ENCODE data around the gene RBKS. TPM values are rescaled to one million over a fixed set of nuclear protein-coding genes. Genes with fewer than 3 reads are reported as not detected.
"Not testable (repeated sequence)": the region's sequence is repeated elsewhere in the genome, so short reads cannot be mapped to it uniquely, and the experiment has no call there.

Gene RBKS
- total and polyA plus RNA-seq, 4 donors, result 0.90 to 6.5 (median 4.6) TPM

- DNase-seq (no peak), ATAC-seq (ENCODE audit: low FRiP score) (no peak)
- no peak overlapping the region for H3K27ac ChIP-seq (ENCODE audit: low read depth in 1 of 2, low read length in 2 of 2)
- WGBS, 2 donors, result 95% methylated on average over 3 of the region's 3 CpGs
- intact Hi-C loops (cut with DNase I), result no loop called here
- H3K4me3 ChIP-seq (ENCODE audit: low read length in 2 of 2), result no peak overlapping the region
- H3K27me3 ChIP-seq (ENCODE audit: control insufficient read depth in 1 of 2, insufficient read depth in 2 of 2, low read length in 1 of 2), result no peaks in the 10 kb centered on the region
- no peaks in the 10 kb centered on the region for H3K36me3 ChIP-seq (ENCODE audit: control insufficient read depth in 1 of 2, insufficient read depth in 2 of 2, low read length in 1 of 2)
- H3K4me1 ChIP-seq (ENCODE audit: control insufficient read depth in 1 of 2, insufficient read depth in 2 of 2, low read length in 2 of 2), result no peaks in the 10 kb centered on the region
- H3K9me3 ChIP-seq (ENCODE audit: control insufficient read depth, low read length), result no peaks in the 10 kb centered on the region
Measured at GRCh38 chr2:27871802-27872201, 18.4 kb downstream of the RBKS start.

- DNase-seq, result no peak
- Histone ChIP-seq H3K9me3 (ENCODE audit: control insufficient read depth, low read length) (no peaks in the 10 kb centered on the region), H3K4me1 (ENCODE audit: control insufficient read depth in 1 of 2, insufficient read depth in 2 of 2, low read length in 2 of 2) (no peaks in the 10 kb centered on the region), H3K27me3 (ENCODE audit: control insufficient read depth in 1 of 2, insufficient read depth in 2 of 2, low read length in 1 of 2) (no peaks in the 10 kb centered on the region), H3K36me3 (ENCODE audit: control insufficient read depth in 1 of 2, insufficient read depth in 2 of 2, low read length in 1 of 2) (no peaks in the 10 kb centered on the region), H3K4me3 (ENCODE audit: low read length in 2 of 2) (no peak overlapping the region), H3K27ac (ENCODE audit: low read depth in 1 of 2, low read length in 2 of 2) (no peak overlapping the region)
- WGBS, 2 donors, result 95 to 98% methylated on average over 3 of the region's 3 CpGs
- intact Hi-C loops (cut with DNase I), result no loop called here
- no peak for ATAC-seq (ENCODE audit: low FRiP score)
Measured at GRCh38 chr2:27870724-27871123, 19.5 kb downstream of the RBKS start.

GRCh38 chr2:27869763-27870162, 20.4 kb downstream of the RBKS start:
- Histone ChIP-seq H3K27me3 (ENCODE audit: control insufficient read depth in 1 of 2, insufficient read depth in 2 of 2, low read length in 1 of 2) (no peaks in the 10 kb centered on the region), H3K27ac (ENCODE audit: low read depth in 1 of 2, low read length in 2 of 2) (no peak overlapping the region), H3K9me3 (ENCODE audit: control insufficient read depth, low read length) (no peaks in the 10 kb centered on the region), H3K36me3 (ENCODE audit: control insufficient read depth in 1 of 2, insufficient read depth in 2 of 2, low read length in 1 of 2) (no peaks in the 10 kb centered on the region), H3K4me1 (ENCODE audit: control insufficient read depth in 1 of 2, insufficient read depth in 2 of 2, low read length in 2 of 2) (no peaks in the 10 kb centered on the region), H3K4me3 (ENCODE audit: low read length in 2 of 2) (no peak overlapping the region)
- DNase-seq (no peak), ATAC-seq (ENCODE audit: low FRiP score) (no peak)
- WGBS, 2 donors, result 88 to 89% methylated on average over 6 of the region's 6 CpGs
- intact Hi-C loops (cut with DNase I), result no loop called here

GRCh38 chr2:27866237-27866636, 23.9 kb downstream of the RBKS start:
- WGBS, 2 donors, result 77 to 85% methylated on average over 1 of the region's 1 CpG
- no peak for ATAC-seq (ENCODE audit: low FRiP score)
- Histone ChIP-seq H3K36me3 (ENCODE audit: control insufficient read depth in 1 of 2, insufficient read depth in 2 of 2, low read length in 1 of 2) (no peaks in the 10 kb centered on the region), H3K4me3 (ENCODE audit: low read length in 2 of 2) (no peak overlapping the region), H3K4me1 (ENCODE audit: control insufficient read depth in 1 of 2, insufficient read depth in 2 of 2, low read length in 2 of 2) (no peaks in the 10 kb centered on the region), H3K27ac (ENCODE audit: low read depth in 1 of 2, low read length in 2 of 2) (no peak overlapping the region), H3K27me3 (ENCODE audit: control insufficient read depth in 1 of 2, insufficient read depth in 2 of 2, low read length in 1 of 2) (no peaks in the 10 kb centered on the region), H3K9me3 (ENCODE audit: control insufficient read depth, low read length) (no peaks in the 10 kb centered on the region)
- DNase-seq, result no peak
- intact Hi-C loops (cut with DNase I), result no loop called here

GRCh38 chr2:27863955-27864354, 26.2 kb downstream of the RBKS start:
- H3K4me3 ChIP-seq (ENCODE audit: low read length in 2 of 2); intact Hi-C loops (cut with DNase I); H3K27ac ChIP-seq (ENCODE audit: low read depth in 1 of 2, low read length in 2 of 2); ATAC-seq (ENCODE audit: low FRiP score); H3K4me1 ChIP-seq (ENCODE audit: control insufficient read depth in 1 of 2, insufficient read depth in 2 of 2, low read length in 2 of 2); H3K9me3 ChIP-seq (ENCODE audit: control insufficient read depth, low read length); DNase-seq; H3K27me3 ChIP-seq (ENCODE audit: control insufficient read depth in 1 of 2, insufficient read depth in 2 of 2, low read length in 1 of 2); H3K36me3 ChIP-seq (ENCODE audit: control insufficient read depth in 1 of 2, insufficient read depth in 2 of 2, low read length in 1 of 2): not testable (repeated sequence)
- WGBS, 2 donors, result 96% methylated on average over 5 of the region's 5 CpGs

GRCh38 chr2:27863146-27863545, 27.0 kb downstream of the RBKS start:
- WGBS, 2 donors, result 77% methylated on average over 1 of the region's 1 CpG

GRCh38 chr2:27860111-27860510, 30.1 kb downstream of the RBKS start:
- ATAC-seq (ENCODE audit: low FRiP score) (no peak), DNase-seq (no peak)
- no peak overlapping the region for H3K27ac ChIP-seq (ENCODE audit: low read depth in 1 of 2, low read length in 2 of 2)
- H3K4me3 ChIP-seq (ENCODE audit: low read length in 2 of 2), result no peak overlapping the region
- H3K36me3 ChIP-seq (ENCODE audit: control insufficient read depth in 1 of 2, insufficient read depth in 2 of 2, low read length in 1 of 2), result no peaks in the 10 kb centered on the region
- H3K9me3 ChIP-seq (ENCODE audit: control insufficient read depth, low read length), result no peaks in the 10 kb centered on the region
- H3K4me1 ChIP-seq (ENCODE audit: control insufficient read depth in 1 of 2, insufficient read depth in 2 of 2, low read length in 2 of 2), result peaks cover 0 to 5% of the 10 kb centered on the region in 2 donors
- H3K27me3 ChIP-seq (ENCODE audit: control insufficient read depth in 1 of 2, insufficient read depth in 2 of 2, low read length in 1 of 2), result no peaks in the 10 kb centered on the region
- intact Hi-C loops (cut with DNase I), result no loop called here

More at GRCh38 chr2:27863146-27863545, 27.0 kb downstream of the RBKS start:
- no peak overlapping the region for H3K27ac ChIP-seq (ENCODE audit: low read depth in 1 of 2, low read length in 2 of 2)
- ATAC-seq (ENCODE audit: low FRiP score), result no peak
- DNase-seq, result no peak
- H3K27me3 ChIP-seq (ENCODE audit: control insufficient read depth in 1 of 2, insufficient read depth in 2 of 2, low read length in 1 of 2), result no peaks in the 10 kb centered on the region
- H3K4me1 ChIP-seq (ENCODE audit: control insufficient read depth in 1 of 2, insufficient read depth in 2 of 2, low read length in 2 of 2), result no peaks in the 10 kb centered on the region
- no peak overlapping the region for H3K4me3 ChIP-seq (ENCODE audit: low read length in 2 of 2)
- no peaks in the 10 kb centered on the region for H3K9me3 ChIP-seq (ENCODE audit: control insufficient read depth, low read length)
- no peaks in the 10 kb centered on the region for H3K36me3 ChIP-seq (ENCODE audit: control insufficient read depth in 1 of 2, insufficient read depth in 2 of 2, low read length in 1 of 2)
- intact Hi-C loops (cut with DNase I), result no loop called here

GRCh38 chr2:27857417-27858172, 32.6 kb downstream of the RBKS start:
- WGBS, 2 donors, result 97 to 98% methylated on average over 4 of the region's 4 CpGs
- Histone ChIP-seq H3K27ac (ENCODE audit: low read depth in 1 of 2, low read length in 2 of 2) (no peak overlapping the region), H3K27me3 (ENCODE audit: control insufficient read depth in 1 of 2, insufficient read depth in 2 of 2, low read length in 1 of 2) (no peaks in the 10 kb centered on the region), H3K9me3 (ENCODE audit: control insufficient read depth, low read length) (no peaks in the 10 kb centered on the region), H3K4me3 (ENCODE audit: low read length in 2 of 2) (no peak overlapping the region), H3K36me3 (ENCODE audit: control insufficient read depth in 1 of 2, insufficient read depth in 2 of 2, low read length in 1 of 2) (no peaks in the 10 kb centered on the region), H3K4me1 (ENCODE audit: control insufficient read depth in 1 of 2, insufficient read depth in 2 of 2, low read length in 2 of 2) (peaks cover 0 to 5% of the 10 kb centered on the region in 2 donors)
- intact Hi-C loops (cut with DNase I), result no loop called here
- no peak for ATAC-seq (ENCODE audit: low FRiP score)
- DNase-seq, result no peak

- ATAC-seq (ENCODE audit: low FRiP score), result no peak
- 94 to 95% methylated on average over 3 of the region's 3 CpGs for WGBS, 2 donors
- no peaks in the 10 kb centered on the region for H3K36me3 ChIP-seq (ENCODE audit: control insufficient read depth in 1 of 2, insufficient read depth in 2 of 2, low read length in 1 of 2)
- H3K4me1 ChIP-seq (ENCODE audit: control insufficient read depth in 1 of 2, insufficient read depth in 2 of 2, low read length in 2 of 2), result peaks cover 0 to 5% of the 10 kb centered on the region in 2 donors
- H3K27ac ChIP-seq (ENCODE audit: low read depth in 1 of 2, low read length in 2 of 2), result no peak overlapping the region
- no peaks in the 10 kb centered on the region for H3K9me3 ChIP-seq (ENCODE audit: control insufficient read depth, low read length)
- DNase-seq, result no peak
- intact Hi-C loops (cut with DNase I), result no loop called here
- no peak overlapping the region for H3K4me3 ChIP-seq (ENCODE audit: low read length in 2 of 2)
- no peaks in the 10 kb centered on the region for H3K27me3 ChIP-seq (ENCODE audit: control insufficient read depth in 1 of 2, insufficient read depth in 2 of 2, low read length in 1 of 2)
Measured at GRCh38 chr2:27856956-27857355, 33.2 kb downstream of the RBKS start.

All from aorta (tissue), 5 donors.